CMK (cell line): ENCODE results near the gene CROCC.
"Not testable (repeated sequence)": the region's sequence is repeated elsewhere in the genome, so short reads cannot be mapped to it uniquely, and the experiment has no call there.

Experiments
- DNase-seq: peaks from one replicate; pipeline ENCODE4 v3.0.0-alpha.2; 2010; ENCODE audit warnings: low read depth

The CROCC gene

DNA sequence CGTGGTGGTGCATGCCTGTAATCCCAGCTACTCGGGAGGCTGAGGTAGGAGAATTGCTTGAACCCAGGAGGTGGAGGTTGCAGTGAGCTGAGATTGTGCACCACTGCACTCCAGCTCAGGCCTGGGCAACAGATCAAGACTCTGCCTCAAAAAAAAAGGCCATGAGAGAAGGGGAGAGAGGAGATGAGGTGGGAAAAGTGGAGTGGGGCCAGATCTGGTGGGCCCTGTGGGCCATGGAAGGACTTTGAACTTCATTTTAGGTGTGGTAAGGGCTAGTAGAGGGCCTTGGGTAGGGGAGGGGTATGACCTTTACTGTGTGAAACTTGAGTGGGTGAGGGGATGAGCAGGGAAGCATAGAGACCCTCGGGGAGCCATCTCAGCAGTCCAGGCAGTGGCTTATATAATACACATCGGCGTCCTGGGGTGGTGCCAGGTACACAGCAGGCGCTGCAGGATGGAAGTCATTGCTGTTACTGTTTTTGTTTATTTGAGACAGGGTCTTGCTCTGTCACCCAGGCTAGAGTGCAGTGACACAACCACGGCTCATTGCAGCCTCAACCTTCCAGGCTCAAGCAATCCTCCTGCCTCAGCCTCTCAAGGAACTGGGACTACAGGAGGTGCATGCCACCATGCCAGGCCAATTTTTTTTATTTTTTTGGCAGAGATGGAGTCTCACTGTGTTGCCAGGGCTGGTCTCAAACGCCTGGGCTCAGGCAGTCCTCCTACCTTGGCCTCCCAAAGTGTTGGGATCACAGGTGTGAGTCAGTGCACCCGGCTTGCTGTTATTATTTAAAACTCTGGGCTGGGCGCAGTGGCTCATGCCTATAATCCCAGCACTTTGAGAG lies 5.5 kb upstream of the CROCC start:
- not testable (repeated sequence) for DNase-seq

DNA sequence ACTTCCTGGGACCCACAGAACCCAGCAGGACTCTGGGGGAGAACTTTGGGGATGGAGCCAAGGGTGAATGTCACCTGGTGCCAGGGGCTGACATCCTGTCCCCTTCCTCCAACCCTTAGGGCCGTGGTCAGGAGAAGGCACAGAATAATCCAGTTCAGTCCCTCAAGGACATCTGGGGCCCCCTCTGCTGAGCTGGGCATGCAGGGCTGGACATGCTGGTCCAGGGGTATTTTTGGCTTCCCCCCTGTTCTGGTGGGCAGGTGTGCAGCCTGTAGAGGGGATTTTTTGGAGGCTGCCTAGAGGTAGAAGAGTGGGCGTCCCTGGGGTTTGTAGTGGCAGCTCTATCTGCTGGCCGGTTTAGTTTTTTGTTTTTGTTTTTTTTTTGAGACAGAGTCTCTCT lies 3.4 kb upstream of the CROCC start:
- no peak for DNase-seq

DNA sequence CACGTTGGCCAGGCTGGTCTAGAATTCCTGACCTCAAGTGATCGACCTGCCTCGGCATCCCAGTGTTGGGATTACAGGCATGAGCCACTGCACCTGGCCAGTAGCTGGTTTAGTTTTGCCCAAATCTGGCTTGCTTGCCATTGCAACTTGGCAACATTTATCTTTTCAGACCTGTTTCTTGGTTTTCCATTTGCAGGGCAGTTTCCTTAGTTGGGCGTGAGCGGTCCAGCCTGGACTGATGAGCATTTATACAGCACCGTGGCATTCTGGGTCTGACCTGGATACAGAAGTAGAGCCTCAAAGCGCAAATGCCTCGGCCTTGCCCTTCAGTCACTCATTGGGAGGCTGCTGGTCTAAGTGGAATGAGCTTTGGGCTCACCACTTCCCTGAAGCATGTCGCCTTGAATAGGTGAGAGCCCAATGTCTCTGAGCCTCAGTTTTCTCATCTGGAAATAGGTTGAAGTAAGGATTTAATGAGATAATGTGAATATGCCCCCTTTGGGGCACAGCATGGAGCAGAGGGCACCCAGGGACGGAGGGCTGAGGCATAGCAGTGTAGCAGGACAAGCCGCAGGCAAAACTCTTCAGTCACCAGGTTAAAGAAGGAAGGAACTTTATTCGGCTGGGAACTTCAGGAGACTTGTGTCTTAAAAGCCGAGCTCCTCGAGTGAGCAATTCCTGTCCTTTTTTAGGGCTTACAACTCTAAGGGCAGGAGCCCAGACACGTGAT lies 2.6 kb upstream of the CROCC start:
- not testable (repeated sequence) for DNase-seq

DNA sequence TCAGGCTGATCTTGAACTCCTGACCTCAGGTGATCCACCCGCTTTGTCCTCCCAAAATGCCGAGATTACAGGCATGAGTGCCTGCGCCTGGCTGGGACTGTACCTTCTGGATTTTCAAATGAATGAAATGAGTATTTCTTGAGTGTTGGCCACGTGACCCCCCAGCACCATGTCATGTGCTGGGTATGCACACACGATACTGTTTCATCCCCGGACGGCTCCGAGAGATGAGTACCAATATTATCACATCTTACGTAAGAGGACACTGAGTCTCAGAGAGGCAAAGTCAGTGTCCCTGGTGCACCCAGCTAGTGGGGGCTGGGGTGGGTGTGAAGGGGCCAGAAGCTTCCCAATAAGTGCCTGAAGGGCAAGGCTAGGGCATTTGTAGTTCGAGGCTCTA lies 780 bp upstream of the CROCC start:
- DNase-seq, result no peak

DNA sequence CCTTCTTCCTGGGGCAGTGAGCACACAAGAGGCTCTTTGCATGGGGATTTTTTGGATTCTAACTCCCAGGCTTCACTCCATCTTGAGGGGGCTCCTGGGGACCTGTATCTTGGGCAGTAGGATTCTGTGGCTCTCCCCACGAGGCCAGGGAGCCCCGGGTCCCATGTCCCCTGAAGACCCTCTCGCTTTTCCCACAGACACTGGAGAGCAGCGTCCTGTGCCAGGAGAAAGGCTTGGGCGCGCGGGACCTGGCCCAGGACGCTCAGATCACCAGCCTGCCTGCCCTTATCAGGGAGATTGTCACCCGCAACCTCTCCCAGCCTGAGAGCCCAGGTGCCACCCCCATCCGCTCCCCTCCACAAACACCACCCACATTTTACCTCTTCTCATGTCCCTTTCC lies 735 bp downstream of the CROCC start:
- DNase-seq, result no peak

DNA sequence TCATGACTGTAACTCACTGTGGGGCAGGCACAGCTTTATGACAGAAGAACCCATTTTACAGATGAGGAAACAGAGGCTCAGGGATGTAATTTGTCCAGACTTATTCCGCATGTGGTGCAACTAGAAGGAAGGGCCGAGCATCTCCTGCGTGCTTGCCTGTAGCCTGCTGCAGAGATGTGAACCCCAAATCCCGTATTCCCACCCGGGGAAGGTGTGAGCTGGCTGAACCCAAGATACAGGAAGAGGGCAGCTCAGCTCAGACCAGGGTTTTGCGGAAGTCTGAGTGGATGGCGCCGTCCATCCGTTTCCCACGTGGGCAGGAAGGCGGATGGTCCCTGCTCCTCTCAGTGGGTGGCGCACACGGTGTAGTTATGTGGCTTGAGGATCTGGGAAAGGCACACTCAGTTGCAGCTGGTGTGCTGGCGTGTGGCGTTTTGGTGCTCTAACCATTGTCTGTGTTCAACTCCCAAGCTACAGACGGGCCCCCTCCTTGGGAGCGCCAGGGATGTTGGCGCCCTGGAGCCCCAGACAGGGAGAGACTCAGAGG lies 1.2 kb downstream of the CROCC start:
- DNase-seq, result no peak

DNA sequence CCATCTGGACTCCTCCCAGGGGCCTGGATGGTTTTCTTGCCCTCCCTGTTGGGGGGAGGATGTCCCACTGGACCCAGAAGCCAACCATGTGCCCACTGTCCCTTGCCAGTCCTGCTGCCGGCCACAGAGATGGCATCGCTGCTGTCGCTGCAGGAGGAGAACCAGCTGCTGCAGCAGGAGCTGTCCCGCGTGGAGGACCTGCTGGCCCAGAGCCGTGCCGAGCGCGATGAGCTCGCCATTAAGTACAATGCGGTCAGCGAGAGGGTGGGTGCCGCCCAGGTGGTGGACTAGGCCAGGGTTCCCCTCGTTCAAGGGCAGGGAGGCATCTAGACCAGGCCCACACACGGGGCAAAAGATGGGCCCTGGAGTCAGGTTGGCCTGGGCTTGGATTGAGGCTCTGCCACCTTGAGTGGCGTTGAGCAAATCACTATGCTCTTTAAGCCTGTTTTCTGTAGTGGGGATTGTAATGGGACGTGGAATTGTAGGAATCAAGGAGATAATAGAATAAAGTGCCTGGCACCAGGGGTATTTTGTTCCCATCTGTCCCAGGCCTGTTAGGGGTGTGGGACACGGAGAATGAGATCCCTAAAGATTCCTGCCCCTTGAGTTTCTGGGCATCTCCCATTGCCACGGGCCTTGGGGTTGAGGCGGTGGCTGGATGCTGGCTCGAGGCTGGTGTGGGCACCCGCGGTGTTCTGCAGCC lies 2.6 kb downstream of the CROCC start:
- DNase-seq, result no peak

DNA sequence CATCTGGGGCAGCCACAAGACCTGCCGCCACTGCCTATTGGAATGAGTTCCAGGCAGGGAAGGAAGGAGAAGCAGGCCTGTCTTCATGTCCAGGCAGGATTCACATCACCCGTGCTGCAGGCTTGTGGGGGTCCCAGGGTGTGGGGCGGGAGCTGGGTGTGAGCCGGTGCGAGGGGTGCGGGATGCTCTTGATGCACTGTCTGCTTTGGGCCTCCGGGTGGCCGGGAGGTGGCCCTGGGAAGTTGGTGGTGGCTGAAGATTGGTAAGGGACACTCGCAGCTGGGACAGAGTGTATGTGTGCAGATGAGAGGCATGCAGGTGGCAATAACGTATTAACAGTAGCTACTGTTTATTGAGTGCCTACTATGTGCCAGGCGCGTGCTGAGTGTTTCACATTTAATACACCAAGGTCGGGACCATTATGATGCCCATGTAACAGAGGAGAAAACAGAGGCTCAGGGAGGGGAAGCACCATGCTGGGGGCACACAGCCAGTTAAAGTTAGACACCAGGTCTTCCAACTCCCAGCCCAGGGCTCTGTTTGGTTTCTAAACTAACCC lies 3.3 kb downstream of the CROCC start:
- DNase-seq, result no peak

DNA sequence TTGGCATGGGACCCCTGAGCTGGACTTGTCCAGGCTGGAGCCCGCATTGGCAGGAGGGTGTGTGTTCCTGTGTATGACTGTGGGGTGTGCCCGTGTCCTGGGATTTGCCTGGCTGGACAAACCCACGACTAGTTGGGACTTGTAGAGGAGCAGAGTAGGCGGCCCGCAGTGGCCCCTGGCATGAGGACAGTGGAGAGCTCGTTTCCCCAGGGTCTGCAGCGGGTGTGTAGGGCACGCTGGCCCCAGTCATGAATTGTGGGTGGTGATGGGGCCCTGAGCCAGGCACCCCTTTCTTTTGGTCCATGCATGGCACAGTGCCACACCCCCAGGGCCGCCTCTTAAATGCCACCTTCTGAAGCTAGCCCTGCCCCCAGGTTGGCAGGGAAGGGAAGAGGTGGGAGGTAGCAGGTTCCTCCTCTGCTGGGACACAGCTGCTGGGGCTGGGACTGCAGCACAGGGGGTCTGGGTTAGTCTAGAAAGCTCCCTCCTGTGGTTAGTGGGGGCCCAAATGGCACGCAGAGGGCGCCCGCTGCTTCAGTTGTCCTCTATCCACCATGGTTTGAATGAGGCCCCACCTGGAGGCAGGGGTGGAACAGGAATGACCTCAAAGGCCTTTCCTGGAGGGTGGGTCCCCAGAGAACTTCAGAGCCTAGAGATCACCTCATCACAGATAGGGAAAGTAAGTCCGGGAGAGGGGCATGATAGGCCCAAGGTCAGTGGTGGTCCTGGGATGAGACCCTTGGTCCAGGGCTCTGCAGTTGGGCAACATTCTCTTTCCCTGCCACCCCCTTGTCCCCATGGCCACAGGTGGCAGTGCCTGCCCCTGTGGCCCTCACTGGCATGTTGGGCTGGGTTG lies 4.1 kb downstream of the CROCC start:
- DNase-seq, result no peak

DNA sequence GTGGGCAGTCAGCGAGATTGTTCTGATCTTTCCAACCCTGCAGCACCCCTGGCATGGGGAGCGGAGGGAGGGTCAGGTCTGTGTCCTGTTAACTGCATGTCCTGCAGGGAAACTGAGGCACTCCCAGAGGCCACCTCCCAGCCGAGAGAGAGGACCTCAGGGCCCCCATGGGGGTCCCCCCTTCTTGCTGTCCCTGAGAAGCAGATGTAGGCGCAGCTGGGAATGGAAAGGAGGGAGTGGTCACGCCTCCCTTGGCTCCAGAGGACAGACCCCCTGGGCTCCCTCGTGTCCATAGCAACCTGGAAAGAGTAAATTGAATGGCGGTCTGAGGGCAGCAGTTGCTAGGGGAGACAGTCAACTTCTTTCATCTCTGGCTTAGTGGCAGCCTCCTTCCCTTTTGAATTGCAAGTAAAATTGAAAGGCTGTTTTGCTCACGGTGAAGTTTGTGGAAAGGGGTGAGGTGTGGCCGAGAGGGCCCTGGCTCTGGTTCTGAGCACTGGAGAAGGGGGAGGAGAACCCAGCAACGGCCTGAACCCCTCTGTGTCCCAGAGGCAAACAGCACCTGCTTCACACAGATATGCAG lies 4.9 kb downstream of the CROCC start:
- DNase-seq, result no peak

DNA sequence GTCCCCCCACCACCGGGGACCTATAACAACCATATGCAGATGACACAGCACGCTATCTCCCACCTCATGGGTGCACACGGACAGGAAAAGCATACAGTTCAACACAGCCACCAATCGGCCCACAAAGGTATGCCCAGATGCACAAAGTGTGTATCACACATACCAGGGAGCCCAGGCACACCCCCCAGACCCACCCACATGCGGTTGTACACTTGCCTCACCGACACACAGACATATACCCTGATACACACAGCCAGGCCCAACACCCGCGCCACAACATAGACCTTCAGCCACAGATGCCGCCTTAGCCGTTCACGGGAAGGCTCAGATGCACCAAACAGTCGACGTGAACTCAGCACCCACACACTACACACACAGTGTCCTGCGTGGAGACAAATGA lies 5.5 kb downstream of the CROCC start:
- no peak for DNase-seq

DNA sequence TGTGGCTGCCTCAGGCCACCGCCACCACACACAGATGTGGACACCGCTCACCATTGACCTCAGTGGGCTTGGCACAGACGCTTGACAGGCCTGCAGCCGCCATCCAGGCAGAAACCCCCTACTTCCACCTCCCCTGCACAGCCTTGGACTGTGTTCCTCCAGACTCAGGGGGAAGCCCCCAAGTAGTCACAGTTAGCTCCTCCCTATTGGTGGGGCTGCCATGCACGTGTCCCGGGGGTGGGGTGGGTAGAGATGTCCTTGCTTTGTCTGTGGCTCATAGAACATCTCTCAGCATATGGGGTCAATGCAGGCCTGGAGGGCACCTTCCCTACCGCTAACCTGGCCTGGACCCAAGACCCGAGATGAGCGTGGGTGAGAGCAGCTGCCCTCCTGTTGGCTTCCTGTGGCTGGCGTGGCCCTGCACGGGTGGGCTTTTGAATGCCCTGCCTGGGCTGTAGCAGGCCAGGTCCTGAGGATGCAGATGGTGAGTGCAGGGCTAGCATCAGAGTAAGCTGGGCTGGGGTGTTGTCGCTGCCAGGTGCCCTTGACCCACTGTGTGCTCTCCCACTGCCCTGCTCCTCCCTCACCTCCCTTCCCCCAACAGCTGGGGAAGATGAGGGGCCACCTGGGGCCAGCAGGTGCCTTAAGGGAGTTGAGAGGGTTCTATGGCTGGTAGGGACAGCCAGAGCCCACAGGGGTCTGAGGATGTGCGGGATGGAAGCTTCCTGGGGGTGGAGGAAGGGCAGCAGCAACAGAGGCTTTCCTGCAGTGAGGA lies 6.2 kb downstream of the CROCC start:
- no peak for DNase-seq

DNA sequence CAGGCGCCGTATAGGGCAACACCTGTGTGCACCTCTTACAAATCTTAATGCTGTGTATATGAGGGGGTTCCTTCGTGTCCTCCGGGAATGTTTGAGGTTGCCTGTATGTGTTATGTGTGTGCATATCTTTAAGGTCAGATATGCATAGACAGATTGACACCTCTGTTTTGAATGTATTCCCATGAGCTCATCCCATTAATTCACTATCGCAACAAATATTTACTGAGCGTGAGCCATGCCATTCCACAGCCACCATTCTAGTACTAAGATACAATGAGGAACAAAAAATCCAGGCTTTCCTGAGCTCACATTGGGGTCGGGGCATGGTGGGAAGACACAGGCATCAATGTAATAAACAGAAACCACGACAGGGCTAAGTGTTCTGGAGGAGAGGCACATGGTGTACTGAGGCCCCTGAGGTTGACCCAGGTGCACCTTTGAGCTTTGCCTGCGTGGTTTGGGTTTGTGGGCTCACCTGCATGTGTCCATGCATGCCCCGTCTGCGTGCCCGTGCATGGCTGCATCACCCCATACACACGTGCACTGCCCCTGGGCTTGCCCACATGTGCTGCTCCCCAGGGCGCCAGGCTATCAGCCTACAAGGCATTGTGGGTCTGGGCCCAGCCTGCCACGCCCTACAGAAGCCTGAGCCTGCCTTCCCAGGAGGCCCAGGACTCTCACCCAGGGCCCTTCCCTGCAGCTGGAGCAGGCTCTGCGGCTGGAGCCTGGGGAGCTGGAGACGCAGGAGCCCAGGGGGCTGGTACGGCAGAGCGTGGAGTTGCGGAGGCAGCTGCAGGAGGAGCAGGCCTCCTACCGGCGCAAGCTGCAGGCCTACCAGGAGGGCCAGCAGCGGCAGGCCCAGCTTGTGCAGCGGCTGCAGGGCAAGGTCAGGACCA lies 7.7 kb downstream of the CROCC start:
- DNase-seq, result not testable (repeated sequence)

DNA sequence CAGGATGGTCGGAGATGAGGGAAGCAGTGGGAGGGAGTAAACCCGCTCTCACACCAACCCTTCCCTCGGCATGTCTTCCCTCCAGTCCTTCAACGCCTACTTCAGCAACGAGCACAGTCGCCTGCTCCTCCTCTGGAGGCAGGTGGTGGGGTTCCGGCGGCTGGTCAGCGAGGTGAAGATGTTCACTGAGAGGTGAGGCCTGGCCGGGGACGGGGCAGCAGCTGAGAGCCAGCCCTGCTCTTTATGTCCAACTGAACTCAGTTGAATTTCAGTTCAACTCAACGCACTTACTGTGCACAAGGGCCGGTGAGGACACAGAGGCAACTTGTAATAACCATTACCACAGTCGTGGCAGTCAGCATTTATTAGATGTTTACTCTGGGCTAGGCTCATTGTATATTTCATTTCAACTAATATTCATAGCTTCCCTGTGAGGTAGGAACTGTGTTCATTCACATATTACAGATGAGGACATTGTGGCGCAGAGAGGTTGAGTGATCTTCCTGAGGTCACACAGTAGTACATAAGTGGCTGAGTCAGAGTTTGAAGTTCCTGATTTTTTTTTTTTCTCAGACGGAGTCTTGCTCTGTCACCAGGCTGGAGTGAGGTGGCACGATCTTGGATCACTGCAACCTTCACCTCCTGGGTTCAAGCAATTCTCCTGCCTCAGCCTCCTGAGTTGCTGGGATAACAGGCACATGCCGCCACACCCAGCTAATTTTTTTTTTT lies 9.6 kb downstream of the CROCC start:
- not testable (repeated sequence) for DNase-seq

DNA sequence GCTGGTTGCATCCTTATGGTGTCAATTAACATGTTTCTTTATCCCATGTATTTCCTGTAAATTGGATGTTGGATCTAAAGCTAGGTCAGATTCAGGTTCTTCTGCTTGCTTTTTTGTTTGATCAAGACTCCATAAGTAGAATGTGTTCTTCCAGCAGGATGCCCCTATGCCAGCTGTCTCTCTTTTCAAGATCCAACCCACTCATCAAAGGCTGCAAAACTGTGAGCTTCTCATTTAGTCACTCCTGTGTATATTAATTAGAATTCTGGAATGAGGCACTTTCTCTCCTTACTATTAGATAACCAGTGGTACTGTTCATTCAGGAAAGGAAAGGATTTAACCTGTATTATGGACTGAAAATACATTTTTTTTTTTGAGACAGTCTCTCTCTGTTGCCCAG lies 12.2 kb downstream of the CROCC start:
- not testable (repeated sequence) for DNase-seq

DNA sequence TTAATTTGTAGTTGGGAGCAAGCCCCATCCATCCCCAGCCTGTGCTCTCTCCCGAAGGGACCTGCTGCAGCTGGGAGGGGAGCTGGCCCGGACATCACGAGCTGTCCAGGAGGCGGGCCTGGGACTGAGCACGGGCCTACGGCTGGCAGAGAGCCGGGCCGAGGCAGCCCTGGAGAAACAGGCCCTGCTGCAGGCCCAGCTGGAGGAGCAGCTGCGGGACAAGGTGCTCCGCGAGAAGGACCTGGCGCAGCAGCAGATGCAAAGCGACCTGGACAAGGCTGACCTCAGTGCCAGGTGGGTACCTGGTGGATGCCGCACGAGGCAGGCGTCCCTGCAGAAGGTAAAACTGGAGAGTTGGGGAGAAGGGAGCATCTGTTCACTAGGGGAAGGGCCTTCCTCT lies 14.8 kb downstream of the CROCC start:
- DNase-seq, result not testable (repeated sequence)

DNA sequence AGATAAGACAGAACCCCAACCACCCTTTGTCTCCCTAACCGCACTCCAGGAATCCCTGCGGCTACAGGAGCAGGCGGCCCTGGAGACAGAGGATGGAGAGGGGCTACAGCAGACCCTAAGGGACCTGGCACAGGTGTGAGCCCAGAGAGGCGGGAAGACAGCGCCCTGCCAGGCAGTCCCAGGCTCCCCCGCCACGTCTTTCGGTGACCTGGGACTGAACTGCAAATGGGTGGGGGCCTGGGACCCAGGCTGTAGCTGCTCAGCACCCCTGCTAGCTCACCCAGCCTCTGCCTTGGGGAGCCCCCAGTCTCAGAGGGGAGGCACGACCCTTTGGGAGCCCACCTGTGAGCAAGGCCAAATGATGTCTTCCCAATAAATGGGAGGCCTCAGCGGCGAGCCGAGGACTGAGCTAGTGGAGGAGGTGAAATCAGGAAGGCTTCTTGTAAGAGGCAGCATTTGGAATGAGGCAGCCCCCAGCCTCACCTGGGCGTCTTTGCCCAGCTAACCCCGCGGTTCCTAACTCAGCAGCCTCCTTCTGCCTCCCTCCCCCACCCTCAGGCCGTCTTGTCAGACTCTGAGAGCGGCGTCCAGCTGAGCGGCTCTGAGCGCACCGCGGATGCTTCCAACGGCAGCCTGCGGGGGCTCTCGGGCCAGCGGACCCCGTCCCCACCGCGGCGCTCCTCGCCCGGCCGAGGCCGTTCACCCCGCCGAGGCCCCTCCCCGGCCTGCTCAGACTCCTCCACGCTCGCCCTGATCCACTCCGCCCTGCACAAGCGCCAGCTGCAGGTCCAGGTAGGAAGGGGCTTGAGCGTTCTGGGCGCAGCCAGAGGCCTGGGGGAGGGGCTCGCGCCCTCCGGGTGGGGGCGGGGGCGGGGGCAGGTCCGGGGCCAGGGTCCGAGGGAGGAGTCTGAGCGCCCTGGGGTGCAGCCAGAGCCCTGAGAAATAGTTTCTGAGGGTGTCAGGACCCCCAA lies 16.9 kb downstream of the CROCC start:
- no peak for DNase-seq
